GM18873 (cell line): Measurements from ENCODE around the gene MCEE.
"Not testable (repeated sequence)": the region's sequence is repeated elsewhere in the genome, so short reads cannot be mapped to it uniquely, and the experiment has no call there.

Experiments used
- ATAC-seq: cut with Tn5 transposase; IDR thresholded peaks from one replicate; pipeline ENCODE4 v1.9.1; 2021; ENCODE audit warnings: mild to moderate bottlenecking, moderate library complexity, moderate number of reproducible peaks; ENCODE audit not compliant: unreplicated experiment, low FRiP score

Gene MCEE

DNA sequence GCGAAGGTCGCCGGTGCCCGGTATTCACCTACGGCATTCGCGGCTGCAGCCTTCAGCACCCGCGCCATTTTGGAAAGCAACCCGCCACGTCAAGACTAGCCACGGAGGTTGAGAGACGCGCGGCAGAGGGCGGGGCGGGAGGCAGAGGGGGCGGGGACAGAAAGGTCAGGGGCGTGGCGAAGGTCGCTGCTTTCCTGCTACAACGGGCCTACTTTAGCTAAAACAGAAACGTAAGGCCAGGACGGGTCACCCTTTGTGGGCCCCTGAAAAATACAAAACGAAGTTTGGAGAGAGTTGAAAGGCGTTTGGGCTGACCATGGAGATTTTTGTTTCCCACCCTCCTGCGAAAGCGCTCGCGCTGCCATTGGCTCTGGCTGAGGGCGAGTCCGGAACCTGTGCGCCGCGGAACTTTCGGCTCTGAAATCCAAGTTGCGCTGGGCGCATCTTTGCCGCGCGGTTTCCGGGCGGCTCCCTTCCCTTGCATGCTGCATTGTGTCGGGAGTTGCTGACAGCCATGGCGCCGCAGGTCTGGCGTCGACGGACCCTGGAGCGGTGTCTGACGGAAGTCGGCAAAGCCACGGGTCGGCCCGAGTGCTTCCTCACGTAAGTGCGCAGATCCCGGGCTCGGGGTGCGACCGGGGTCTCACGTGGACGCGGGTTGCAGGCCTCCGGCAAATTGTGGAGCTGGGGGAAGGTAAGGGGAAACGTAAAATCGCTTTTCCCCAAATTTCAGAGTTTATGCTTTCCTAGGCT, at the start of gene MCEE, which contains the start of gene MPHOSPH10:
Gene MCEE (minus strand): TSS at position 78 of the 753 bp plus-strand sequence. CDS start 10 bp downstream, at position 68.
Gene MPHOSPH10 (plus strand): TSS at position 483 of the 753 bp plus-strand sequence. CDS start 32 bp downstream, at position 515.
- peak; percentile 88 for ATAC-seq

DNA sequence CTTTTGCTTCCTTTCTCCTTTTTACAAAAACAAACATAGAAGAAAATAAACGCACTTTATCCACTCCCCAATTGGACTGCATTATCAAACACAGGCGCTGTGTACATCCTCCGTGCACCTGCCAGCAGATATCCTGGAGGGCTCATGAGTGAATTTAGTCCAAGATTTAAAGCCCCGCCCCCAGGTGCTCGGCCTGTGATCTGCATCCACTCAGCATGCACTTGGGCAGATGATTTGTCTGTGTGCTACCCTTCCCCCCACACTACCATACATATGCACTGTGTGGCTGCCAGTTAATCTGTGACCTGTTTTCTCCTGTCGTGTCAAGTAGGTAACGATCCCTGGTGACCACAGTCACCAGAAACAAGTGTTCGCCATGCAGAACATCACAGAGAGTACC, 48.8 kb upstream of the MCEE start:
- ATAC-seq = not testable (repeated sequence)

DNA sequence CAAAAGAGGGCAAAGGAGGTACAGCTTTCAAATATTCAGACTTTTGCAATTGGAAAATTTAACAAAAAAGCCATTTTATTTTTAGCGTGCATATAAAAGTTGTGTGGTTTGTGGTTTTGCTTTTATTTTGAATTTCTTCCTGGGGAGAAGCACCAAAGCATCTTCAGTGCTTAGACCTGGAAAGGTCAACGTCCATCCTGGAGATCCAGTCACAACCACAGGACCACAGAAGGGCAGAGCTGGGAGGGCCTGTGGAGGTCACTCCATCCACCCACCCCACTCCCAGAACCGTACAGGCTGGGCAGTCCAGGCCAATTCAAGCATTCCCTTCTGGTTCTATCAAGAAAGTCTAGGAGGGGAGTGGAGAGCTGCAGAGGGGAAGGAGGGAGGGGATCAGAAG, 44.2 kb upstream of the MCEE start:
- ATAC-seq = no peak

DNA sequence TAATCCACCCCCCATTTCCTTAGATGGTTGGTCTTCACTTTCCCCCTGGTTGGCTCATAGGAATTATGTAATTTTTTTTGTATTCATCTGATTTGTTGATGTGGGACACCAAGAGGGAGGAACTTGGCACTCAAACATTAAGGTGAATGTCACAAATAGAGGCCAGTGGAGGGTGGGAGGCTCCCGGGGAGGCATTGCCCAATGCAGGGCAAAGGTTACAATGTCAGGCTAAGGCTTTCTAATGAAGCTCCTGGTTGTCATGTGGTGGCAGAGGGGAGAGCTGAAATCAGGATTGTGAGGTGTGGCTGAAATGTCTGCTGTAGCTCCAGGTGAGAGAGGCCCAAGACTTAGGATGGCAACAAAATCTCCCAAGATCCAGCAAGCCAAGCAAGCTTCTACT, 43.1 kb upstream of the MCEE start:
- no peak for ATAC-seq

DNA sequence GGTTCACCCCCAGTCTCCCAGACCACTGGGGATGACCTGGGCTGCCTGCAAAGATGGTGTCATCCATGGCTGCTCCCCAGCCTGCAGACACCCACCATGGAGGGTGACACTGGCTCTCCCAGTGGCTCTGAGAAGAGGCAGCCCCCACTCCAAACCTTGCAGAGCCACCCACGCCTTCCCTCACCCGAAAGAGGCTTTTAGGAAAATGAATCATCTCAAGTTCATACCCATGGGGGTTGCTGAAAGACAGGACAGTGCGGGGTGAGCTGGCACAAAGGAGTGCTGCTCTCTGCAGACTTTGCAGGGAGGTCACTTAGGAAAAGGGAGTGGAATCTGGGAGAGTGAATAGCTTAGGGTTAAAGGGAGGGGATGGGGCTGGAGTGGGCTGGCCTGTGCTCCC, 36.8 kb upstream of the MCEE start:
- no peak for ATAC-seq

DNA sequence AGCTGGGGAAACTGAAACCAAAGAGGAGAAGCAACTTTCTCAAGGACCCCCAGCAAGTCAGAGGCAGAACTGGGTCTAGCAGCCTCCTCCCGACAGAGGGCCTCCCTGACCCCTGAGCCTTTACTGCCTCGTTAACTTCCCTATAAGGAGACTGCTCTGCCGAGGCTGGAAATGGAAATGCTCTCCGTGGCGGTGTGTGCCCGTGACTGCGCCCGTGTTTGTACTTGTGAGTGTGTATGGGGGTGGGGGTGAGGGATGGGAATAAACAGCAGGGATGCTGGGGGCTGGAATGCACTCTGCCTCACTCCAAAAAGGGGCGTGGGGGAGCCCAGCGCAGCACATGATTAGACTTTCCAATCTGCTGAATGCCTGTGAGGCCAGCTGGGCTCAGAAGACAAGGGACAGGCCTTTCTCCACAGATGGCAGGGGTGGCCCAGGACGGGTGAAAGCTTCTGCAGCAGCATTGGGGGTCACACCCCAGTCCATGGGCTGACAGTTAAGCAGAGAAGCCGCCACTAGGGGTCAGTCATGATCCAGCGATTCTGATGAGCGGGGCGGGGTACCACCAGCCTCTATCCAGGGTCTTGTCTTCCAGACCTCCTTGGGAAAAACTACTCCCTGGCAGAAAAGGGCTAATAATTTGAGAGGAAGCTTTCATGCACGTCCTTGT, 27.2 kb upstream of the MCEE start:
- ATAC-seq = no peak

DNA sequence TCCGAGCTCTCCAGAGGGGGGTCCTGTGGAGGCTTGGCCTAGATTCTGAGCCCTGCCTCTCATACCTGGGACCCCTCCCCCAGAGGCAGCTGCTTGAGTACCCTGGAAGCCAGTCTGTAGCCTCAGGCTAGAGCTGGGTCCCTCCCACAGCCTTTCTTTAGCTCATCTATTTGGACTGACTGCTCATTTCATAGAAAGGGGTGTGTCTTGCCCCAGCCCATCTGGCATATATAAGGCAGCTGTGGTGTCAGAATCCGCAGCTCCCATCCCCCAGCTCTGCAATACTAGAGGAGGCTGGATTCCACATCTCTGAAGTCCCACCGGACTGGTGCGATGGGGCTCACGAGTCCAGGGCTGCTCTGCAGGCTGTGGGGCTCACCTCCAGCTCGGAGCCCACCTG, 26.5 kb upstream of the MCEE start:
- no peak for ATAC-seq

DNA sequence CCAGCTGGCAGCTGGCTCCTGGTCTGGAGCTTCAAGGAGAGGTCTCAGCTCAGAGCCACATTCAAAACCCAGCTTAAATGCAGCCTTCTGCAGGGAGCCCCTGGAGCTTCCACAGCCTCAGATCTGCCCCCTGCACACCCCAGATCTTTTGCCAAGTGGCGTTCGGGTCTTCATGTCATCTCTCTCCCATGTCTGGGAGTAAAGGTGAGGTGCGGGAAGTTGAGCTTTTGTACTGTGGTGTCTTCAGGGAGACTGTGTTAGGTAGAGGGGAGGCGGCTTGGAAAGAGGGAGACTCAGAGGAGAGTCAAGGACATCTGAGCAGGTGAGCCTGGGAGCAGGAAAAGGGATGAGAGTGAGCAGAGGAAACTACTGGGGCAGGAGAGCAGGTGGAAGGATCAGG, 25.8 kb upstream of the MCEE start:
- ATAC-seq = no peak

DNA sequence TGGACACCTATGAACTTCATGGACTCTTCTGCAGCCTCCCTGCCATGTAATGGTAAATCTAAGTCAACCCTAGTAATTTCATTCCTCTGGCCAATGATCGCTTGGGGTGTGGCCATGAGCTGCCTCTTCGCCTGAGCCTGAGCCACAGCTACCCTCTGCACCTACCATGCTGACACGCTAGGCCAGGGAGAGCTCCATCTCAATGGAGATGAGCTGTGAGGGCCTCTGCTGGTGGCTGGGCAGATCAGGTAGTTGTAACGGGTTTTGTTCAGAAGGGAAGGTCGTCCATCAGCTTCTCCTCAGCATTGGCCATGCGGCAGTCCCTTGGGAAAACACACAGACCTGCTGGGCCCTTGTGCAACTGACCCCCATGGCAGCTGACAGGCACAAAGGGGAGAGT, 24.8 kb upstream of the MCEE start:
- no peak for ATAC-seq

DNA sequence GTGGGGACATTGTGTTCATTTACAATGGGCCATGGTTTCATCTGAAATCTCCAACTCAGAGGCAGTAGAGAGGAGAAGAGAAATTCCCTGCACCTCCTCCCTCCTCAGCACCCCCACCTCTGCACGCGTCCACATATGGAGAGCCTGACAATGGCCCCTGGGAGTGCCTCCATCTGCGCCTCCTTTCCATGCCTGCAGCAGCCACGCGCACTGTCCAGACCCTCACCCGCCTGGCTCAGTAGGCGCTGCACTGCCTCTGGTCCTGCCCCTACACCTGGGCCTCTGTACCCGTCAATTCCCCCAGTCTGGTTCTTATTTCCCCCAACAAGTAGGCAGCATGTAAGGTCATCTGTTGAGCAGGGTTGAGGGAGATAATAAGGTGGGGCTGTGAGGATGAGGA, 24.2 kb upstream of the MCEE start:
- no peak for ATAC-seq

DNA sequence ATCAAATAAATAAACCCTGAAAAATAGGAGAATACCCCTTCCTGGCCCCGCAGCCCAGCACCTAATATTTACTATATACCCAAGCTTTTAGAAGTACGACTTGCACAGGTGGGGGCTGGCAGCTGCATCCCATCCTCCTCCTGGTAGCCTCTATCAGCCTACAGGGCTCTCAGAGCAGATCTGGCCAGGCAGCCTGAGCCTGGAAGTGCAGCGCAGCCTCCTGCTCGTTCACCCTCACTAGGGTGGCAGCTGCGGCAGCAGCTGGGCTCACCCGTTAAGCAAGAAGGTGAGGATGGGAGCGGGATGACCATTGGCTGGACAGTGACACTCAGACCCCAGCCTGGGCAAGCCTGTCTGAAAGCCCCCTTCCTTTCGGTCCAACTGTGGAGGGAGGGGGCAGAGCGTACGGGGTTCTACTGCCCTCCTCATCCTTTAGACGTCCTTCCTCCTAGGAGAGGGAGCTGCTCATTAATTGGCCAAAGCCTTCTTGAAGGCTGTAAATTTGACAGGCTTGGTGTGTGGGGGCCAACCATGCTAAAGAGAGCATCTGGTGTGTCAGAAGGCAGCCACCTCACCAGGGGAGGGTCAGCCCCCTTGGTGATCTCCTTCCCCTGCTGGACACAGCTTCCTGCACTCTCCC, 23.7 kb upstream of the MCEE start:
- ATAC-seq = no peak

DNA sequence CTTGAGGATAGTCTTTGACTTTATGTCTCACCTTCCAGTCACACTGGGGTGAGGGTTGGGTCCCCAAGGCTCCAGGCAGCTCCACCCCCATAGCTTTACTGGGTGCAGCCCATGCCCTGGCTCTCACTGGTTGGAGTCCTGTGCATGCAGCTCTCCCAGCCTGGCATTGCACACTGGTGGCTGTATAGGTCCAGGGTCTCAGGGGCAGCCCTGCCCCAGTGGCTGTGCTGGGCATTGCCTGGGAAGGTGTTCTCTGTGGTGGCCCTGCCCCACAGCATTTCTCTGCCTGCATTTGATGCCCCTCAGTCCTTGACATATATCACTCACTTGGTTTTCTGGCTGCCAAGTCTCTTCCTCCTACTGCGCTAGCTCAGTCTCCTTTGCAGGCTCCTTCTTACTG, 21.6 kb upstream of the MCEE start:
- ATAC-seq = no peak

DNA sequence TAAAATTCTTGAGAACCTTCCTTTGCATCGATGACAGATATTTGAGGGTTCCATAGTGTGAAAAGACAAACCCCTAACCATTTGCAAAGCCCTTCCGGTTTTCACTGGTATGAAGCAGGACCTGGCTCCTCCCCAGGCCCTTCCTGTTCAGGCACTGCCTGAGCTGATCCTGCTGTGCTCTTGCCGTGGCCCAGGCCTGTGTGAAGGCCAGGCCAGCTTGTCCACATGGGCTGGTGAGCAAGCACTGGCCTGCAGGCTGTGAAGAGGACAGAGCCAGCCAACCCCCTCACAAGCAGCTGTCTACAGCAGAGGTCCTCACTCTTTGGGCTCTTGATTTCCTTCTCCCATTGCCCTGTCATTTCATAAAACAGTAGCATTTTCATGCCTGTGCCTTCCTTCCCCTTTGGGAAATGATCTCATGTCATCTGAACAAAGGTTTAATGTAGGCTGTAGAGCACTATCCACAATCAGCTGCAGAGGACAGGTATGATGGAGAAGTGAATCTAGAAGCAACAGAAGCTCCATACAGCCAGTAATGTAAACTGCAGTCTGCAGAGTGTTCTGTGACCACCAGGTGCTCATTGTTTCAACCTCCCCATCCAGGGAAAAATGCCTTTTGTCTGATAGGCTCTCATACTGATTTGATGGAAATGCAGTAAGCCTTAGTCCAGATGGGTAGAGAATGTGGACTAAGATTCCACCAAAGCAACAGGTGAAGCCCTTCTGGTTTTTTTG, 20.2 kb upstream of the MCEE start:
- ATAC-seq = no peak

DNA sequence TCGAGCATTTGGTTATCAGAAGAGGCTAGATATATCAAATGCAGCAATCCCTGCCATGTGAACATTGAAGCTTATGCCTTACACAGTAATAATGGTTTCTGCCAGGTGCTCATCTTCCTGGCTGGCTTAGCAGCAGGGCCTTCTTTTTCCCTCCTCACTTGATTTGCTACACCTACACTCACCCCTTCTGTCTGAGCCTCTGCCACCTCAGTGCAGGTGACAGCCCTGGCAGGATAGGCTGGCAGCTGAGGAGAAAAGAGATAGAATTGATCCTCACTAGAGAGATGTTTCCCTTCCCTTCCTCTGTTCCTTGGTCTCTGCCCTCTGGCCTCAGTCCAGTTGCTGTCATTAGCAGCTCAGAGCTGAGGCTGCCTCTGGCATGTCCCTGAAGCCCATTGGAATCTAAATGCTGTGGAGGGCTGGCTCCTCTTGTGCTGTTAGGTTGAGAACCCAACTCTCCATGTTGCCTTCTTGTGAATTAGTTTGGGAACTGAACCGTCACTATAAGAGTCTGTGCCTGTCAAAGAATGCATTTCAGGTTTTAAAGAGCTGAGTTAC, 18.6 kb upstream of the MCEE start:
- no peak for ATAC-seq

DNA sequence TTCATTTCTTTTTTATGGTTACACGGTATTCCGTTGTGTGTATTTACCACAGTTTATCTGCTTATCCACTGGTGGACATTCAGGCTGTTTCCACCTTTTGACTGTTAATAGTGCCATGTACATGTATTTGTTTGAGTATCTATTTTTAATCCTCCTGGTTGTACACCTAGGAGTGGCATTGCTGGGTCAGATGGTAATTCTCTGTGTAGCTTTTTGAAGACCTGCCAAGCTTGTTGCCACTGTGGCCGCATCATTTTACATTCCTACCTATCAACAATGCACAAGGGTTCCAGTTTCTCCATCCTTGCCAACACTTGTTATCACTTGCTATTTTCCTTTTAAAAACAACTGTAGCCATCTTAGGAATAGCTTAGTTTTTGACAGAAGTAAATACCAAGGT, 13.8 kb upstream of the MCEE start:
- no peak for ATAC-seq

DNA sequence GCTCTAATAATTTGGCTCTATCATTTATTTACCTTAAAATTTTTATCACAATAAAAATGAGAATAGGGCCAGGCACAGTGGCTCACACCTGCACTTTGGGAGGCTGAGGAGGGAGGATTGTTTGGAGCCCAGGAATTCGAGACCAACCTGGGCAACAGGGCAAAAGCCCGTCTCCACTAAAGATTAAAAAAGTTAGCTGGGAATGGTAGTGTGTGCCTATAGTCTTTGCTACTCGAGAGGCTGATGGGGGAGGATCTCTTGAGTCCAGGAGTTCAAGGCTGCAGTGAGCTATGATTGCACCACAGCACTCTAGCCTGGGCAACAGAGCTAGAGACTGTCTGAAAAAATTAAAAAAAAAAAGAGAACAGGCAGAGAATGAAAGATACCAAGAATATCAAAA, 6.1 kb upstream of the MCEE start:
- no peak for ATAC-seq

DNA sequence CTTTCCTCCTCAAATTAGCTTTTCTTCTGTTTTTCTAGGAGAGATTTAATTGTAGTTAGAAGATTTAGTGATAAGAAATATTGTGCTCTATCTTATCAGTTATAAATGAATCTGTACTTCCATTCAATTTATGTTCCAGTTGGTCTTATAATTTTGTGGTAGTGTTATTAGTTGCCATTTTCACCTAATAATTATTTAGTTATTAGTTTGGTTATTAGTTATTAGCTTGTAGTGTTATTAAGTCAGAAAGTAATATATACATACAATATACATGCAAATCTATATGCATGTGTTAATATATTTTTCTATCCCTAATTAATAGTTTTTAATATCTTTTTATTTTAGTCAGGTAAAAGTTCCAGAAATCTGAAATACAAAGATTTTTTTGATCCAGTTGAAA, 3.6 kb upstream of the MCEE start:
- no peak for ATAC-seq

DNA sequence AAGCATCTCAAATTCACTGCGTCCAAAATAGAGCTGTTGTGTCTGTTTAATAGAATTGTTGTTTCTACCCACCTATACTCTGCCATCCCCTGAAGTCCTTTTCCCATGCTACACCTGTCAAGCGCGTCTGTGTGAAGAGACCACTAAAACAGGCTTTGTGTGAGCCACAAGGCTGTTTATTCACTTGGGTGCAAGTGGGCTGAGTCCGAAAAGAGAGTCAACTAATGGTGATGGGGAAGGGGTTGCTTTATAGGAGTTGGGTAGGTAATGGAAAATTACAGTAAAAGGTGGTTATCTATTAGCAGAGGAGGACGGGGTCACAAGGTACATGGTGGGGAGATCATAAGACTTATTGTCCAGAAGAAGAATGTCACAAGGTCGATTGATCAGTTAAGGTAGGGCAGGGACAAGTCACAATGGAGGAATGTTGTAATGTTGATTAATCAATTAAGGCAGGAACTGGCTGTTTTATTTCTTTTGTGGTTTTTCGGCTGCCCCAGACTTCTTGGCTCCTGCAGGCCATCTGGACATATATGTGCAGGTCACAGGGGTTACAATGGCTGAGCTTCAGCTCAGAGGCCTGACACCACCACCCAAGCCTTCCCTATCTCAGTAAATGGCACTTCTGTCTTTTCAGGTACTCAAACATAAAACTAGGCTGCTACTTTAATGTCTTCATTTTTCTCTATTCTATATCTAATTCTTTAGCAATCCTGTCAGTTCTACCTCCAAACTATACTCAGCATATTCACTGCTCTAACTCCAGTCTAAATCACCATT, 1.5 kb upstream of the MCEE start:
- ATAC-seq = not testable (repeated sequence)

DNA sequence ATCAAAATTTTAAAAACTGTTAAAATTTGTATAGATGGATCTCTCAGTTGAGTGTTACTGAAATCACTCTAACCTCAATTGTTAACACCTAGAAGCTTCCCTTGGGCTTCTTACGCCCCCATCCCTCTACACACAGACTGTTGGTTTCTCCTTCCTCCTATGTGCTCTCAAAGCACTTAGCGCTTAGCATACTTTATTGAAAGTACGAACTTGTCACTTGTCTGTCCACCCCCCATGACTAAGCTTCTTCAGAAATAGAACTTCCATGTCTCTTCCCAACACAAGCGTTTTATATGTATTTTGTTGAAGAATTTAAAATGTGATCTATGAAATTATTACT, 846 bp upstream of the MCEE start:
- ATAC-seq = peak; percentile 12

DNA sequence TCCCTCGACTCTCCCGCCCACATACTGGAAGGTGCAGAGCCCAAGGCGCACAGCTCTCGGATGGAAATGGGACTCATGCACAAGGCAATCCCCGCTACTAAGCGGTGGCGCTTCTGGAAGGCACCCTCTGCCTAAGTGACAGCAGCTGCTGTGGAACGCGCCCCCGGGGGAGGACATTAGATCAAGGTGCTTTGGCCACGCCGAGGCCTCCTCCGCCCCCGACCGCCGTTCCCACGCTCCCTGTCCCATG, 202 bp downstream of the MCEE start:
- ATAC-seq = peak; percentile 38
